ENCODE results near the gene ZNF354B.

ZNF354B gene

DNA sequence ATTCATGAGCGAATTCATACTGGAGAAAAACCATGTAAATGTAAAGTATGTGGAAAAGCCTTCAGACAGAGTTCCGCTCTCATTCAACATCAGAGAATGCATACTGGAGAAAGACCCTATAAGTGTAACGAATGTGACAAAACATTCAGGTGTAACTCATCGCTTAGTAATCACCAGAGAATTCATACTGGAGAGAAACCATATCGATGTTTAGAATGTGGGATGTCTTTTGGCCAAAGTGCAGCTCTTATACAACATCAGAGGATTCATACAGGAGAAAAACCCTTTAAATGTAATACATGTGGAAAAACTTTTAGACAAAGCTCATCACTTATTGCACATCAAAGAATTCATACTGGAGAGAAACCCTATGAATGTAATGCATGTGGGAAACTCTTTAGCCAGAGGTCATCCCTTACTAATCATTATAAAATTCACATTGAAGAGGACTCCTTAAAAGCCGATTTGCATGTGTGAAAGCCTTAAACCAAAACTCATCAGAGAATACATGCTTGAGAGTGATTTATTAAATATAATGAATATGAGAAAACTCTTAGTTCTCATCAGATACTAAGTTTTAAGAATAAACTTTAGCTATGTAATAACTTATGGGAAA is 24.2 kb downstream of the ZNF354B start:
- no peak for DNase-seq (ENCODE audit: low spot score)

DNA sequence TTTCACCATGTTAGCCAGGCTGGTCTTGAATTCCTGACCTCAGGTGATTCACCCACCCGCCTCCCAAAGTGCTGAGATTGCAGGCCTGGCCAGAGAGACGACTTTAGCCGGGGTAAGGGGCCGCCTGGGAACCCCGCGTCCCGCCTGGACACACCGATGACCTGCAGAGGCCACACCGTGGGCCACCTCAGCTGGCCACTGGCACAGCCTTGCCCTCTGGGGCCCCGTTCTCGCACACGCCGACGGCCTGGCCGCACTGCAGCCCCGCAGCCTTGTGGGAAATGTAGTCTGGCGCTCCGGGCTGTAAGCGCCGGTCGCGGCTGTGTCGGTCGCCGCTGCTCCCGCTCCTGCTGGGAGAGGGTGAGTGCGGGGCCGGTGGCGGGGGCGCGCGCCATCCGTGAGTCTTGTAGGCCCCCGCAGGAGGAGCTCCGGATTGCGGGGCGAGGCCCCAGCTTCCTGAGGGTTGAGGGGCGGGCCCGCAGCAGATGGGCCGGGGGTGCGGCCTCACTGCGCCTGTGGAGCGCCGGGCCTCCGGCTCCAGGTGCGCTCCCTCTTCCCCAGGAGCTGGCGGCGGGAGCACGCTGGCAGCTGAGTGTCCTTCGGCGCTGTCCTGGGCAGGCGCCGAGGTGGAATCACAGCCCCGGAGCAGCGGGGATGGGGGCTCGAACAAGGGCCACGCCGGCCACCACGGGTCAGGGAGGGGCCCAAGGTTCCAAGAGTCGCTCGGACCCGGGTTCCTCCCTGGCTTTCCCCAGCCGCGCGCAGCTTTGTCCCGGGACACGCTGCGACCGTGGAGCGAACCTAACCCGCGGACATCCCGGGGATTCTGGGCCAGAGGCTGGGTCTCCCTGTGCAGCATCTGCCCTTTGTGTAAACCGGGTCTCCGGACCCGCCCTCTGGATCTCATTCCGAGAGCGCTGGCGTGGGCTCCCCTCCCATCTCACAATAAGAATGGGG is 36.1 kb downstream of the ZNF354B start, which contains the start of gene ZFP2:
TSS of gene ZFP2 (plus strand) at position 299 of the 957 bp plus-strand sequence. CDS start 35,401 bp downstream, outside the sequence.
- DNase-seq (ENCODE audit: low spot score), result peak; percentile 86

GRCh38 chr5:178899289-178899688 is 39.5 kb downstream of the ZNF354B start:
- no peak for DNase-seq (ENCODE audit: low spot score)

- no peak for DNase-seq (ENCODE audit: low spot score)
Measured at GRCh38 chr5:178902849-178903248, 43.1 kb downstream of the ZNF354B start.

GRCh38 chr5:178931846-178932760 is 72.3 kb downstream of the ZNF354B start:
- DNase-seq (ENCODE audit: low spot score), result no peak

All from iPS-NIHi11 (cell line).